Islet precursor cell (in vitro differentiated cells): ENCODE data around the gene RPTOR.

Experiments used
- DNase-seq: peaks from one replicate; pipeline ENCODE4 v3.0.0-alpha.2; 2018

Gene RPTOR

DNA sequence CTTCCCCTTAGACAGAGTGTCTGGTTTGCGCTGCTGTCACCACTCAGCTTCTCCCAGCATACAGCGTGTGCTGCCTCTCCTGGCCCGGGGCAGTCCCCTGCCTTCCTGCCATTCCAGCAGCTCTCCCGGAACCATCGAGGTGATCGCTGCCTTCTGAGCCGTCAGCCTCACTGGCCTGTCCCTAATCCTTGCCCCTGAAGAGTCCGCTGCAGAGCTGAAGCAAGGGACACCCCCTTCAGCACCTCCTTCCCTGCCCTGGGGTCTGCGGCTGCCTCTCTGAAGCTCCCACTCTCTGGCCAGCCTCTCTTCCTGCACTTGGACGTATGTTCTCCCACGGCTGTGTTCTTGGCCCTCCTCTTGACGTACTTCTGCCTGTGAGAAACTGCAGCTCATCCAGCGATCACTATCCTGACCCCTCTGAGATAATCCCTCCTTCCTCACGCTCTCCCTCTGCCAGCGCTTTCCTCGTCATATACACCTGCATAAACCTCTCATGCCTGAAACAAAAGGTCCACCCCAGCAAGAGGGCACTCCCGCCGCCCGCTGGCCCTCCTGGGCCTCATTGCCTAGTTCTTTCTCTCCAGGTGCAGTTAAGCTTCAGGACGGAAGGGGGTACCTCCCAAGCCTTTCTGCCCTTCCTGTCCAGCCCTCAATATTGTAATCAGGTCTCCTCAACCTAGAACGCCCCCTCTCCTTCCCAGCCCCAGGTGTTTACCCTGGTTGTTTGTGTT lies 226.4 kb downstream of the RPTOR start:
- peak; percentile 71 for DNase-seq

DNA sequence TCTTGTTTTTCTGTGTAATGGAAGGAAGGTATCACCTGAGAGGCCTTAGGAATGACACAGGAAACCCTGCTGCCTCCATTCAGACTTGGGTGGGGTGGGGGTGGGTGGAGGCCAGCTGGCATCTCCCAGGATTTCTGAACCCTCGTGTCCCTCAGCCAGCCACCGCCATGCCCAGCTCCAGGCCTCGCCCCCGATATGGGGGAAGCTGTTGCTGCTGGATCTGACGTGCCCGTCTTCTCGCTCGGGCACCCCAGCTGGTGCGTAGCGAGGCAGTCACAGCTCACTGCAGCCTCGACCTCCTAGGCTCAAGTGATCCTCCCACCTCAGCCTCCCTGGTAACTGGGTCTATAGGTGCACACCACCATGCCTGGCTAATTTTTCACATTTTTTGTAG lies 227.0 kb downstream of the RPTOR start:
- no peak for DNase-seq

DNA sequence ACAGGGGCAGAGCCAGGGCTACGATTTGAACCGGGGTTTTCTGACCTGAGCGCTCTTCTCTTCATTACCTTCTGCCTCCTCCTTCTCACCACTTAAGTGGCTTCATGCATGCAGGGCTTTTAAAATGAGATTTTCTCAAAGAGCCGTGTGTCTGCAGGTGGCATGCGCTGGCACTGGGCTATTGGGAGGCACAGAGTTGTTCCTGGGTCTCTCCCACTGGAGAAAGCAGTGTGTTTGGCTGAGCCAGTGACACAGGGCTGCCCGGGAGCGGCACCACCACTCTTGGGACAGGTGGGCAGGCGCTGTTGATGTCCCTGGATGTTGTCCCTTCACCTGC lies 228.2 kb downstream of the RPTOR start:
- peak; percentile 51 for DNase-seq

DNA sequence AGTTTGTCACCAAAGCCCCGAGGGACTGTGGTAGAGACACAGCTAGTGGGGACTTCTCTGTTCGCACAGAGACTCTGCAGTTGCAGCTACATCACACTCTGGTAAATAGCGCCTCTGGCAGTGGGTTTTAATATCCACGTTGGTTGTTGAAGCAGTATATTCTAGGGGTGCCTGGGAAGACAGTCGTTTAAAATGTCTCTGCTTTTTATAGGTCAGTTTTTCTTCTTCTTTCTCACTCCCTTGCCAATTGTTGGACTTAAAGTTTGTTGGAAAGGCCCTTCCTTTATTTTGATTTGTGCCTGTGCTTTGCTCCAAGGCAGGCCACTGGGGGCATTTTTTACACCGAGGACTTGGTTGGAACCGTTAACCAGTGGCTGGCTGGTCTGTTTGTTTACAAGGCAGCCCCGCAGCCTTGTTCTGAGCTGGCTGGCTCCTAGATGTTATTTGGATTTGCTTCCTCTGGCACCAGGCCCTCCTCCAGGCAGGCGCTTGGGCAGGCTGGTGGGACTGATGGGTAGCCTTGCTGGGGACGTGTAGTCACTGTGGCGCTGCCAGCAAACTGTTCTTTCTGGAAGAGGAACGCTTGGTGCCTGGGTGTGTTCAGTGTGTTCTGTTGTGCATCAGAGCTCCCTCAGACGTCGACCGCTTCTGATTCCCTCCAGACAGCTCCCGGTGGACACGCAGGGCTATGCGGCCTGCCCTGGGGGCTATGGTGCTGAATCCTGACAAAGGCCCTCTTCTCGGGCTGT lies 228.8 kb downstream of the RPTOR start:
- peak; percentile 97 for DNase-seq

DNA sequence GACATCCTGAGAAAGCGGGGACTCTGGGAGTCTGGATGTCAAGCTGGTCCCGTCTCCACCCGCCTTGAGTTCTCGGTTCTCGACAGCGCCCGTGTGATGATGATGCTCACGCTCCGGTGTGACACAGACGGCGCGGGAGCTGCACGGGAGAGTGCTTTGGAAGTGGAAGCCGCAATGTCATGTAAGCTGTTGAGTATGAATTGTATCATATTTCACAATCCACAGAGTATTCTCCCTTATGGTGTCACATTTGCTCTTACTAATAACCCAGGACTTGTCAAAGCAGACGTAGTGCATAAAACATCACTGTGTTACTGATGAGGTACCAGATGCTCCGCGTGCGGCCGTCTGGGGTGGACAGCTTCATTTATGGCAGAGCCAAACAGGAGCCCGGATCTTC lies 229.5 kb downstream of the RPTOR start:
- no peak for DNase-seq

DNA sequence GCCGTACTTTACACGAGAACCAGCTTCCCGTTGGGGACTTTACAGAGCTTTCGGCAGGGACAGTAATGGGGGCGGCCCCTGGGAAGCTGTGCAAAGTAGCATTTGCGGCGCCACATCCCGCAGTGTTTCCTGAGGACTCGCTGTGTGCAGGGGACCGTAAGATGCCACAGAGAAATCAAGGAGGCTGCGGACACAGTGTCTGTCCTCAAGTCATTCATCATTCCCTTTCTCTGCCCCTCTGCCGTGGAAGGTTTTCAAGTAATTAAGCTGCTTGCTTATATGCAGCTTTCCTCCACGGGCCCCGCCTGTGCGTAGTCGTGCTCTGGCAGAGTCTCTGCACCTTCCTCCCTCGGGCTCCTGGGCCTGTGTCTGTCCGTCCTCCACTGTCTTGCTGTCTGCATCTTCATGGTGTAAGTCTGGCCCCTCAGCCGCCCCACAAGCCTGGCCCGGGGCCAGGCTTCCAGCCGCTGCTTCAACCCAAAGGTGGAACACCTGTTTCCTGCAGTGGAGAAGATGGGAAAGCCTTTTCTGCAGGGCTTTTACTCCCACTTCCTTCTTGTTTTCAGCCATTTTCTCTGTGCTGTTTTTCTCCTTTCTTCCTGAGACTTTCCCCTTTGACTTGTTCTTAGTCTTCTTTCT lies 230.1 kb downstream of the RPTOR start:
- DNase-seq = peak; percentile 55

DNA sequence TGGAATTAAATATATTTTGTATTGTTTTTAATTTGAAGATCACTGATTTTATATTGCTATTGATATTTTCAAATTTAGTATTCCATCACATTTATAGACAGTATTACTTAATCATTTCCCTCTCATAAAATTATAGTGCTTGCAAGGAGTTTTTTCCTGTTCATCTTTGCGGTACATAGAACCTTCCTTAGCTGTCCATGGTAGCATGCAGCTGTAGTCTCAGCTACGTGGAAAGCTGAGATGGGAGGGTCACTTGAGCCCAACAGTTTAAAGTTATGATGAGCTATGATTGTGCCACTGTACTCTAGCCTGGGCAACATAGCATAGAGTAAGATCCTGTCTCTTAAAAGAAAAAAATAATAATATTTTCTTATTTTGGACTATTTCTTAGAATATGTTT lies 231.2 kb downstream of the RPTOR start:
- DNase-seq = no peak

DNA sequence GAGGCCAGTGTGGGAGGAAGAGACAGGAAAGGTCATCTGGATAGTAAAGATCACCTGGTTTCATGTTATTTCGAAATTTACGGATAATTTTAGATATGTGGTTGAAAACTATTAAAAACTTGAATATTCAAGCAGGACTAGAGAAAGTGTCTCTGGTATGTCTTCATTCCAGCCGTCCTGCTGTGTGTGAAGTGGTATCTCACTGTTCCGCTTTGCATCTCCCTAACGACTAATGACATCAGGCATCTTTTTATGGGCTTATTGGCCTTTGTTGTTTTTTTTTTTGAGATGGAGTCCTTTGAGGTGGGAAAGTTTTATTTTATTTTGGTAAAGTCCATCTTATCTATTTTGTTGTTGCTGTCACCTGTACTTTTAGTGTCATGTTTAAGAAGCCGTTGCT lies 232.6 kb downstream of the RPTOR start:
- no peak for DNase-seq

DNA sequence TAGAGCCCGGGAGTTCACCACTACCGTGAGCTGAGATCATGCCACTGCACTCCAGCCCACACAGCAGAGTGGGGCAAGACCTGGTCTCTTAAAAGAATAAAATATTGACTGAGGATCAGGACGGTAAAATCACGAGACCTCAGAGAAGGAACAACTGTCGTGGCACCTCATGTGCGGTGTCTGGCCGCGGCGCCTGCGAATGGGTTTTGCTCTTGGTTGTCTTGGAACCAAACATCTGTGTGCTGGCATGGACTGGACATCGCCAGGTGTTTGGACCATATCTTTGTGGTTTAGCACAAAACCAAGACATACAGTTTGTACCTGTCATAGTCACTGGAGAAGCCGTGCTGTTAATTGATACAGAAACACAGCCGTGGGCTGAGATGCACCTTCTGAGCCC lies 234.1 kb downstream of the RPTOR start:
- no peak for DNase-seq

DNA sequence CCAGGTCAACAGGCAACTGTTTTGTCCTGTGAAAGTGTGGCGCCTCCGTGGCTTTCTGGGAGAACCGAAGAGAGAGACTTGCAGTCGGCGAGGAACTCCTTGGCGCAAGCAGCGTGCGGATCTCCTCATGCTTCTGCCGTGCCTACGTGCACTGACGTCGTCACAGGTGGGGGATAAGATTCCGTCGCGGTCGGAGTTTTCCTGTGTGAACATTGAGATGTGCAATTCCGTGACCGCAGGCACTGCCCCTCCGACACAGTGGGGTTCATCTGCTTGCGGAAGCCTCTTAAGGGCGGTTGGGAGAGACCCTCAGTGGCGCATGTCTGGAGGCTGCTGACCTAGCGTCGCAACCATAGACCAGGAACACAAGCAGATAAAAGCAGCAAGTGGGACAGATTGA lies 234.7 kb downstream of the RPTOR start:
- DNase-seq = no peak

DNA sequence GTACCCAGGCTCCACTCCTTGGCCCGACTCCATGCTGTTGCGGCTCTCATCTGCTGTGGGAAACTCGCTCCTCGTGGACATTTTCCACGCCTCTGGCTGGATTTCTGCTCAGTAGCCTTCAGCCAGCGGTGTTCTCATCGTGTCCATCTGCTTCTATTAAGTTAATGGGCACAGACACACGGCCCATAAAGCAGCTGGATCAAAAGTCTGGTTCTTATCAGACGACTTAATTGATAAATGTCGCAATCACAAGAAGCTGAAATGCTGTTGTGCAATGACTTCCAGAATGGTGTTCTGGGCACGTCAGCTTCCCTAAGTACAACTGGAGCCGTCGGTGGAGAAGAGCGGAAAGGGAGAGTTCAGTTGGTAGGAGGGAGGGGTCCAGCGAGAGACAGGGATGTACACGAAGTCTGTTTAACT lies 235.3 kb downstream of the RPTOR start:
- DNase-seq = no peak

DNA sequence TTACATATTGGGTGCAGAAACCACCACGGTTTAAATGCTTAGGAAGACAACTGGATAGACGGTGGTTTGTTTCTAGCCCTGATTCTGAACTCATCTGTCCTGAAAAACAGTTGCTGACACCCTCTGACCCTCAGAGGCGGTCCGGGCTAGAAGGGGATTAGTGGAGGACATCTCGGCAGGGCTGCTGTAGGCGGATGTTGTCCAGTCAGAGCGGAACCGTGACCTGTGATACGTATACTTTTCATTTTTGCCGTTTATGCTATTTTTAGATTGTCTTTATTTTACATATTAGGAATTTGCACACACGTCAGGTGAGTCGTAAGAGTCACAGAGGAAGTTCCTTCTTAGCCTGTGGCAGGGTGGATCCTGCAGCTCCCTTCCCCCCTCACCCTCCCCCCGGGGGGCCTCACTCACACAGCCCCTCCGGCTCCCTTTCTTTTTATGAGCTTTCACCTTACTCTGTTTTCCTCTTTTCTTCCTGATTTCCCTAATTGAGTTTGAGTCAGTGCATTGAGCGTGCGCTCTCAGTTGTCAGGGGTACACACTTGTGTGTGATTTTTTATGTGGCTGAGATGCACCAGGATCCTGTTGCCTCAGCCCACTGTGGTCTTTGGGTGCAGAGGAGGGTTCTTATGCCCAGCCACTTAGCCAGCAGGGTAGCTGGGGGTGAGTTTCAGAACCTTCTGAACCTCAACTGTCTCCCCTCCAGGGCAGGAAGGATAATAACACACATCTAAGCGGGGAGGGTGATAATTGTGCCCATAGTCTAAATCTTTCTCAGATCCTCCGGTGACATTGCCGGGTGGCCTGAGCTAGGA lies 236.0 kb downstream of the RPTOR start:
- DNase-seq = no peak

DNA sequence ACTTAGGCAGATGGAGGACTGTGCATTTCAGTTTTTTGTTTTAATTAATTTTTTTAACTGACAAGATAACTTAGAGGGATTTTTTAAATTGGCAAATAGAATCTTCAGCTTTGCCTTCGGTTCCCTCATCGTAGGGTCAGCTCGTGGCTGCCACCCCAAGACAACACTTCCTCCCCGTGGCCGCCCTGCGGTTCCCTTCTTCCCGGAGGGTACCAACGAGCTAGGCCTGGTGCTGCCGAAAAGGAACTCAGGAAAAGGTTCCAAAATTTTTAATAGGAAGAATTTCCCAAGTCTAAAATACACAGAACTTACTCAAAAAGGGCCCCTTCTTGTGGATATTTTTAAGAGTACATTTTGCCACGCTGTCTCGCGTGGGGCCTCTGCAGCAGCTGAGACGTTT lies 236.6 kb downstream of the RPTOR start:
- DNase-seq = no peak

DNA sequence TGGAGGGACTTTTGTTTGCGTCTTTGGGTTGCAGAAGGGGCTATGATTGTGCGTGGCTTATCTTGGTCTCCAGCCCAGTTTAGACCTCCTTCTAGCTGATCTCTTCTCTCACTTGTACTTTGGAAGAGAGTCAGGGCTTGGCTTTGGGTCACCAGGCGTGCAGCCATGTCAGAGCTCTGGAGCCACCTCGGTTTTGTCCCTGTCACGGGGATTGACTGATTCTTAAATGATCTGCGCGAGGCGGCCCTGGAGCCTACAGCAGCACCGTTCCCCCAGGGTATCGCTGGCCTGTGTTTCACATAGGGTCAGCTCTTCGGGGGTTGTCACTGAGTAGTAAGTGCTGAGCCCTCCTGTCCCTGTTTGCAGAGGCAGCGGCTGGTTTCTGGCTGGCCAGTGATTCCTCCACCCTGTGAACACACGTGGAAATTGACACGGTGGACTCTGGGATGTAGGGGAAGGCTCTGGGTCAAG lies 237.2 kb downstream of the RPTOR start:
- DNase-seq = no peak

DNA sequence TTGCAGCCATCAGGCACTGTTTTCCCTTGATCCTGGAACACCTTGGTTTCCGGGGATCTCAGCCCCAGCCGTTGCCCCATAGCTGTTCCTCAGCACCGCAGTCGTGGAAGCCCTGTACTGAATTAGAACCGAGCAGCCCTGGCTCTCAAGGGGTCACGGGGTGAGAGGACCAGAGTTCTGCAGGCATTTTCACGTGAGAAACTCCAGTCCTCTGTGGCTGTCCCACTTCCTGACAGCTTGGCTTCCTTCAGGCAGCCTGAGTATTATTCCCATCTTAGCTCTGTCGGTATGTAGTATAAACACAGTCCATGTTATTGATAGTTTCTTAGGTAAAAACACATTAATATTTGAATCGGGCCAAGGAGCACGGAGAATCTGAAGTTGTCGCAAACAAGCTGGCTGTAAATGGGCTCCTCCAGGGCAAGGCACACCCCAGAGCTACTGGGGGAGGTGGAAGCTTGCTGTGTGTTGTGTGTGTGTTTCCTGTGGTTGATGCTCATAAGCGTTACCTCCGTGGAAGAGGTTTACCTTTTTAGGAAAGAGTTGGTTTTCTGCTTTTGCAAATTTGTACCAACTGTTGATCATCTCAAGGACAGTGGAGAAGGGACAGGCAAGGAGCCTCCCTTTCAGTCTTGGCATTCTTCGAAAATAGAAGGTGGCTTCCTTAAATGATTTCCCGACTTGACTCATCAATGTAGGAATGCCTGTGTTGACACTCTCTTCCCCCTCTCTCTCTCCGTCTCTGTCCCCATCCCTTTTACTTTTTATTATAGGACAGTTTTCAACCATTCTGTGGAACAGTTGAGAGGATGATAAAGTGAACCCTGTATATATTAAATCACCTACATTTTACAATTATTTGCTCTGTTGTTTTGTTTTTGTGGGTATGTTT lies 238.1 kb downstream of the RPTOR start:
- DNase-seq = peak; percentile 79

DNA sequence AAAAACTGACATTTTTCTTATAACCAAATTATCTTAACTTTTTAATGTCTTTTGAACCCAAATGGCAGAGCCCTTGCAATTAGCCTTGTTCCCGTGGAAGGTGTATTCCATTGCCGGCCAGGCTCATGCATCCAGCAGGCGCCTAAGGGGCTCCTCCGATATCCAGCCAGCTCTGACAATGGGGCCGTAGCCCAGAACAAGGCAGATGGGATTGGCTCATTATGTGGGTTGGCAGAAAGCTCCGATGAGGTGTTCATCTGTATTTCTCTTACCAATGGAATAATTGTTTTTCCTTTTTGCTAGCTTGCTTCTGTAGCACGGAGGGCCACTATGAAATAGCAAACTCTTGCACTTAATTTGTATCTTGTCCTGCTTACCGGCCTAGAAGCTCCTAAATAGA lies 238.8 kb downstream of the RPTOR start:
- no peak for DNase-seq

DNA sequence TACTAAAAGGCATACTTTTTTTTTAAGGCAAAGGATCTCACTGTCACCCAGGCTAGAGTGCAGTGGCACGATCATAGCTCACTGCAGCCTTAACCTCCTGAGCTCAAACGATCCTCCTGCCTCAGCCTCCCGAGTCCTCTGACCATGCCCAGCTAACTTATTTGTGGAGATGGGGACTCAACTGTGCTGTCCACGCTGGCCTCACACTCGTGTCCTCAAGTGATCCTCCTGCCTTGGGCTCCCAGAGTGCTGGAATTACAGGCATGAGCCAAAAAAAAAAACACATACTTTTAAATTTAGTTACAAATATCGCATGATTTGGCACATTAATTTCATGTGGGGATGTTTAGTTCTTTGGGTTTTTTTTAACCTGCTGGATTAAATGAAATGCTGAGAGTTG lies 239.3 kb downstream of the RPTOR start:
- no peak for DNase-seq

DNA sequence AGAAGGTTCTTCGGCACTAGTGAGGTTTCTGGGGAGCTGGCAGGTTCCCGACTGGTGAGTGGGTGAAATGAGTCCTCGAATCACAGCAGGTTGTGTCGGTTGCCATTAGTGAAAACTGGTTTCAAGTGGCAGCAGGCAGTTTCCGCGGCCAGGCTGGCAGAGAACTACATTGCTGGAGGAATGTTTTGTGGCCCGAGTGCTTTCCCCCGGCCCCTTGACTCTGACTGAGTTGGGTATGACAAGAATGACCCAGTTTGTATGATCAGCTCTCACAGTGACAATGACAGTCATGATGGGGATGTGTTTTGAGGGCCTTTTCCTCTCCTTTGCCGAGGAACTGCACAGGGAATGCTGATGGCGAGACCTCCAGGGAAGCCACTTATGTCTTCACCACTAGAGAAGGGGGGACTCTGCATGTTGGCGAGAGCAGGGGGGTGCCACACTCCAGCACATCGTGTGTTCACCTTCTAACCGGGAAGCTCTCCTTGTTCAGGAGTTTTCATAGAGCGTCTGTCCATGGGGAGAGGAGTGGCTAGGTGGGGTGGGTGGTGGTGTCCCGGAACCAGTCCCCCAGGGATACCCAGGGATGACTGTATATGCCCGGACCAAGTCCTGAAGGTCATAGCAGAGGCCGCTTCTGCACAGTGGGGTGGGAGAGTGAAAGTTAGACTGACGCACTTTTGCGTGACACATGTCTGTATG lies 241.0 kb downstream of the RPTOR start:
- peak; percentile 47 for DNase-seq

DNA sequence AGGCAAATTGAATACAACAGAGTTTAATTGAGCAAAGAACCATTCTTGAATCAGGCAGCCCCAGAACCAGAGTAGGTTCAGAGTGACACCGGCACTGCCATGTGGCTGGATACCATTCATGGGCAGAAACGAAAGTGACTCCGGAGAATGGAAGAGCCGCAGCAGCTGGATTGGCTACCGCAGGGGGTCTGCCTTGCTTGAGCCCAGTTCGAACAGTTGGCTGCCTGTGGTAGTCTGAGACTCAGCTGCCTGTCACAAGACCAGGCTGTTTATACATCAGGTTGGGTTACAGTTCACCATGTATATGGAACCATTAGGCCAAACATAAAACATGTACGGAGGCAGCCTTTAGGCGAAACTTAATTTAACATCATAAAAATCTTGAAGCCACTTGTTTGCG lies 241.8 kb downstream of the RPTOR start:
- DNase-seq = peak; percentile 40

DNA sequence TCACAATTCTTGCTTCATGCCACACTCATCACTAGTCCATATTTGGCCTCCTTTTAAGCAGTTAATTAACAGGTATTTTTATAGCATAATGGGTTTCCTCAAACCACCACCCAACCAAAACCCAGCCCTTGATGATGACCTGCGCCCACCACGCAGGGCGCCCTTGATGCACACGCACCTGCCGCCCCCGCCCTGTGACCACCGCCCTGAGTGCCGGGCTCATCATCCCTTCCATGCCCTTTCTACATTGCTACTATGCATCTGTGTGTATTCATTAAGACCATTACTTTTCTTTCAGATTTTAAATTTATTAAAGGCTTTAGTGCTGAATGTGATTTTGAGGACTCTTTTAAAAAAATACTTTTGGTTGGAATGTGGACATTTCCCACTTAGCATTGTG lies 242.2 kb downstream of the RPTOR start:
- DNase-seq = peak; percentile 15

DNA sequence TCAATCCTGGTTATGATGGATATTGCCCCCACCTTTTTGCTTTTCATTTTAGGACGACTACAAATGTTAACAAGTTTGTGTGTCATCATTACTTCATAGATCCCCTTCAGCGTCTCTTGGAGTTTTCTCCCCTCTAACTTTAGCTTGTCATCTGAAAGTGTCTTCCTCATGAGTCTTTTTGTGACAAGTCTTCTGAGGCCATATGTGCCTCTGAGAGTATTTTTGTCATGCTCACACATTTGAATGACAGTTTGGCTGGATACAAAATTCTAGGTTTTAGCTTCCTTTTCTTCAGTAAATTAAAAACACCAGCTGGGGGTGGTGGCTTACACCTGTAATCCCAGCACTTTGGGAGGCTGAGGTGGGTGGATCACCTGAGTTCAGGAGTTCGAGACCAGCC lies 243.2 kb downstream of the RPTOR start:
- no peak for DNase-seq
